Calu3 (cell line): ENCODE measurements around the gene CSRNP3. TPM values are rescaled to one million over a fixed set of nuclear protein-coding genes. Genes with fewer than 3 reads are reported as not detected.

Experiments used
- BruUV-seq: library from RNA; stranded (reverse); fragments of 400-500 nt; replicated peaks from 2 replicates; lab custom pipeline; 2021; lab: Mats Ljungman, UMichigan
- CTCF ChIA-PET: fragments of 300-600 bp; sonication (Branson Sonifier 250); formaldehyde crosslinking; loops from one replicate; lab custom pipeline; 2022; ENCODE audit warnings: antibody characterized with exemption; lab: Charles Lee
- DNase-seq: peaks from one replicate; pipeline ENCODE4 v3.0.0; 2022
- H3K27ac Mint-ChIP-seq: one replicate; pipeline ENCODE4 v1.8.0; 2022; ENCODE audit warnings: mixed read lengths; ENCODE audit not compliant: unreplicated experiment
- H3K27me3 Mint-ChIP-seq: one replicate; pipeline ENCODE4 v1.8.0; 2022; ENCODE audit warnings: mixed read lengths; ENCODE audit not compliant: unreplicated experiment
- H3K36me3 Mint-ChIP-seq: one replicate; pipeline ENCODE4 v1.8.0; 2022; ENCODE audit warnings: mild to moderate bottlenecking, moderate library complexity, mixed read lengths; ENCODE audit not compliant: insufficient read depth, unreplicated experiment
- H3K4me1 Mint-ChIP-seq: one replicate; pipeline ENCODE4 v1.8.0; 2022; ENCODE audit warnings: mild to moderate bottlenecking, low read depth, mixed read lengths; ENCODE audit not compliant: unreplicated experiment
- H3K4me3 Mint-ChIP-seq: one replicate; pipeline ENCODE4 v1.8.0; 2022; ENCODE audit warnings: mild to moderate bottlenecking, low read depth, moderate library complexity, mixed read lengths; ENCODE audit not compliant: unreplicated experiment
- H3K9me3 Mint-ChIP-seq: one replicate; pipeline ENCODE4 v1.8.0; 2022; ENCODE audit warnings: low read depth, mixed read lengths; ENCODE audit not compliant: unreplicated experiment
- CTCF ChIP-seq: fragments of 200-600 bp; IDR thresholded peaks from one replicate; pipeline ENCODE4 v1.8.0; 2022; ENCODE audit warnings: antibody characterized with exemption; ENCODE audit not compliant: unreplicated experiment
- intact Hi-C: fragments of 100-400 bp; cut with micrococcal nuclease; formaldehyde crosslinking; loops from one replicate; pipeline ENCODE4 v1.10.0; 2022; ENCODE audit not compliant: unreplicated experiment
- total RNA-seq: library from RNA; stranded (reverse); gene quantifications from 2 replicates; pipeline ENCODE4 v1.2.3, GENCODE V29; 2022

CSRNP3 gene
- total RNA-seq, 1 experiment from 2014 or later, result 1.8 TPM

GRCh38 chr2:165632594-165632993 lies 163.1 kb downstream of the CSRNP3 start:
- H3K27ac Mint-ChIP-seq, result no peak overlapping the region
- no peaks in the 10 kb centered on the region for H3K4me1 Mint-ChIP-seq
- no peak for TF ChIP-seq CTCF
- CTCF ChIA-PET, result no interaction called here
- no peaks in the 10 kb centered on the region for H3K36me3 Mint-ChIP-seq
- H3K9me3 Mint-ChIP-seq, result no peaks in the 10 kb centered on the region
- intact Hi-C loops, result no loop called here
- no peak for DNase-seq
- BruUV-seq, result no TSS peak
- no peak overlapping the region for H3K4me3 Mint-ChIP-seq
- H3K27me3 Mint-ChIP-seq, result no peaks in the 10 kb centered on the region

DNA sequence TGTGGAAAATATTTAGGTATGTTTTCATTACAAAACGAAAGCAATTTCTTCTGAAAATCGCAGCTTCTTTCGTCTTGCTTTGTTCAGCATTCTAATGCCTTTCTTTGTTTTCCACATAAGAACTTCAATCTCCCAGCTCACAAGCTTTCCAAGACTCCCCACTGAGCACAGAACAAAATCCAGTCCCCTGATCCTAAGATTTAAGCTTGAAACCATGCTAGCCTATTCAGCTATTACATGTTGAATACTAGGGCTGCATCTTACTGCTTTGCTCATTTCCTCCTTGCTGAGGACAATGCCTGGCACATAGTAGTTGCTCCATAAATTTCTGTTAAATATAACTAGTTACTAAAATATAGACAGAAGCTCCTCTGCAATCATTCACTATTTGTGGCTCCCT lies 163.9 kb downstream of the CSRNP3 start:
- no peak overlapping the region for H3K4me3 Mint-ChIP-seq
- no peaks in the 10 kb centered on the region for H3K27me3 Mint-ChIP-seq
- no TSS peak for BruUV-seq
- TF ChIP-seq CTCF, result no peak
- no peaks in the 10 kb centered on the region for H3K4me1 Mint-ChIP-seq
- CTCF ChIA-PET, result no interaction called here
- intact Hi-C loops, result no loop called here
- no peak overlapping the region for H3K27ac Mint-ChIP-seq
- no peaks in the 10 kb centered on the region for H3K9me3 Mint-ChIP-seq
- no peak for DNase-seq
- no peaks in the 10 kb centered on the region for H3K36me3 Mint-ChIP-seq

GRCh38 chr2:165634282-165634681 lies 164.8 kb downstream of the CSRNP3 start:
- H3K9me3 Mint-ChIP-seq, result no peaks in the 10 kb centered on the region
- intact Hi-C loops, result no loop called here
- BruUV-seq, result no TSS peak
- no peaks in the 10 kb centered on the region for H3K36me3 Mint-ChIP-seq
- no peak overlapping the region for H3K4me3 Mint-ChIP-seq
- H3K4me1 Mint-ChIP-seq, result no peaks in the 10 kb centered on the region
- no peak for TF ChIP-seq CTCF
- no peak for DNase-seq
- CTCF ChIA-PET, result no interaction called here
- H3K27ac Mint-ChIP-seq, result no peak overlapping the region
- H3K27me3 Mint-ChIP-seq, result no peaks in the 10 kb centered on the region

DNA sequence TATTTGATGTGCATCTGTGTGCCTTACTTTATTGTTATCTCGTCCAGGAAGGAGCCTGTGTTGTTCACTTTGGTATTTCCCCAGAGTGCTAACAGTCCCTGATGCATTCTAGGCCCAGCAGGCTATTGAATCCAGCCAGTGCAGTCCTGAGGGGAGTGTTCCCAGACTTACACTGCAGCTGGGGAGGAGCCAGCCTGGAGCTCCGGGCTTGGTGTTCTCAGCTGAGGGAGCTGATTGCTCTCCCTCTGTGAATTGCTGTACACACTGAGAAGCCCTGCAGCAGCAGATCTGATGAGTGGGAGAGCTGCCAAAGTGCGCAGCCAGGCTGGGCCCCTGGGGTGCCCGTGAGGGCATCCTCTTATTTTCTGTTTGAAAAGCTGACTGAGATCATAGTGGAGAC lies 165.4 kb downstream of the CSRNP3 start:
- no peaks in the 10 kb centered on the region for H3K27me3 Mint-ChIP-seq
- BruUV-seq, result no TSS peak

More for the DNA sequence above, 165.4 kb downstream of the CSRNP3 start:
- DNase-seq, result no peak
- intact Hi-C loops, result no loop called here
- Mint-ChIP-seq H3K9me3 (no peaks in the 10 kb centered on the region), H3K36me3 (no peaks in the 10 kb centered on the region), H3K4me1 (no peaks in the 10 kb centered on the region), H3K27ac (no peak overlapping the region), H3K4me3 (no peak overlapping the region)
- no peak for TF ChIP-seq CTCF
- CTCF ChIA-PET, result no interaction called here
